Natural killer cell (primary cell): ENCODE results near the gene SNRPD3. TPM values are rescaled to one million over a fixed set of nuclear protein-coding genes. Genes with fewer than 3 reads are reported as not detected.
A peak's percentile ranks its signal among the peaks of the same experiment; 100 is the strongest.

ENCODE experiments used
- ATAC-seq, 3 donors: fragments of 150-1000 bp in 2 of 3; fragments of 200-7000 bp in 1 of 3; cut with Tn5 transposase; 1 replicate in 1 of 3; 2 replicates in 2 of 3; pipeline ENCODE4 v1.10.0; 2021; ENCODE audit warnings: mild to moderate bottlenecking in 2 of 3, moderate library complexity in 2 of 3
- DNase-seq, 2 donors: peaks; one replicate each; pipeline versions ENCODE4 v3.0.0 to v3.0.0-alpha.2; 2013 to 2021; ENCODE audit warnings: mixed read lengths in 1 of 2
- H3K27ac ChIP-seq: one replicate; pipeline ENCODE4 v1.5.1; 2013; ENCODE audit warnings: mild to moderate bottlenecking, low read length
- H3K27me3 ChIP-seq: one replicate; pipeline ENCODE4 v1.6.1; 2013; ENCODE audit warnings: low read length; ENCODE audit not compliant: control insufficient read depth, insufficient read depth
- H3K36me3 ChIP-seq: one replicate; pipeline ENCODE4 v1.6.1; 2013; ENCODE audit warnings: low read length; ENCODE audit not compliant: control insufficient read depth, insufficient read depth
- H3K4me1 ChIP-seq: one replicate; pipeline ENCODE4 v1.6.1; 2013; ENCODE audit warnings: low read length; ENCODE audit not compliant: control insufficient read depth, insufficient read depth
- H3K4me3 ChIP-seq: one replicate; pipeline ENCODE4 v1.5.1; 2013; ENCODE audit warnings: low read length
- H3K9me3 ChIP-seq: one replicate; pipeline ENCODE4 v1.6.1; 2013; ENCODE audit warnings: low read length; ENCODE audit not compliant: control insufficient read depth, insufficient read depth
- H3K27ac Mint-ChIP-seq, 2 donors: one replicate each; pipeline ENCODE4 v1.8.0; 2022; ENCODE audit warnings: mild to moderate bottlenecking in 2 of 2, mixed read lengths in 2 of 2, moderate library complexity in 1 of 2
- H3K27me3 Mint-ChIP-seq, 2 donors: one replicate each; pipeline ENCODE4 v1.8.0; 2022; ENCODE audit warnings: low read depth in 2 of 2, mixed read lengths in 2 of 2
- H3K36me3 Mint-ChIP-seq: one replicate; pipeline ENCODE4 v1.8.0; 2022; ENCODE audit warnings: mixed read lengths
- H3K4me1 Mint-ChIP-seq, 2 donors: one replicate each; pipeline ENCODE4 v1.8.0; 2022; ENCODE audit warnings: mixed read lengths in 2 of 2
- H3K4me3 Mint-ChIP-seq: one replicate; pipeline ENCODE4 v1.8.0; 2022; ENCODE audit warnings: mild to moderate bottlenecking, moderate library complexity, mixed read lengths
- H3K9me3 Mint-ChIP-seq, 2 donors: one replicate each; pipeline ENCODE4 v1.8.0; 2022; ENCODE audit warnings: mixed read lengths in 2 of 2
- WGBS: methylation state at CpG from one replicate; pipeline ENCODE4 v1.1.7; 2013; ENCODE audit warnings: missing lambda C conversion rate; ENCODE audit not compliant: insufficient coverage; 5-methylcytosine and 5-hydroxymethylcytosine counted together
- intact Hi-C: fragments of 100-400 bp; cut with micrococcal nuclease; formaldehyde crosslinking; loops from one replicate; pipeline ENCODE4 v1.14.2; 2022
- total RNA-seq, 4 donors: library from RNA; stranded (reverse); fragments of 120-200 nt in 1 of 4; gene quantifications; one replicate each; pipeline versions ENCODE4 v1.2.3 to v1.2.4, GENCODE V29; 2013 to 2022
- TF ChIP-seq, protein P1 (sequence below): fragments of 200-600 bp; IDR thresholded peaks from one replicate; pipeline ENCODE4 v1.8.0; 2022; ENCODE audit warnings: antibody characterized with exemption

Gene SNRPD3
- total RNA-seq, 3 donors from 2014 or later (not counting 1 experiment from before 2014, with no cell fraction given), result 40.9 to 44.6 (median 44.0) TPM

DNA sequence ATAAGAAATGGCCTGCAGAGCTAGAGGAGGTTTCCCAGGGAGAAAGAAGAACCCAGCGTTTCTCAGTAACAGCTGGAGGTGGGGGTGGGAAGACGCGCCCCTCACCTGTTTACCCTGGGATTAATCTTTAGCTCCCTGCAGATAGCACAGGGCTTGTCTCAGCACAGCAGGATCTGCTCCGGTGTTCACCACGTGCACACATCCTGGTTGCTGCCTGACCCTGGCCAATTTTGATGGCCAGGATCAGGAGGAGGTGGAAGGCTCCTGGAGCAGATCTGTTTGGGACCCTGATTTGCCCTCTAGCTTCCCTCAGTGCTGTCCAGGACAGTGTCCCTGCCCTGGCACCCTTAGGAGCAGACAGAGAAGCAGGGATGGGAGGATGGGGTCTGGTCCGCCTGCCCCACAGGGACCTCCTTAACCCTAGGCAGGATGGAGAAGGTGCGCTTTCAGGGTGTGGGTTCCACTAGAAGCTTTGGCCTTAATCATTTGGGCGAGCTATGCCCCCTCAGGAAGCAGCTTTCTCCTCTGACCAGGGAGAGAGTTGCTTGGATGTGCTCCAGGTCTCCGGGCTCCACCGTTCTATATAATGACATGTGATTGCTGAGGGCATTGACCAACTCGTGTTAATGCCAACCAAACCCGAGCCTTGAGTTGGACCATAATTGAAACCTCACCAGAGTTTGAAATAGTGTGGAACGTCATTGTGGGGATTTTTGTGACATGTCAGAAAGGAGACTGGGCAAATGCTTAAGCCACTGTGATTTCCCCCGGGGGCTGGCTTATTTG, 41.4 kb upstream of the SNRPD3 start:
- DNase-seq, result no peak
- intact Hi-C loops, result no loop called here
- H3K27ac Mint-ChIP-seq, result no peak overlapping the region
- TF ChIP-seq, protein P1, sequence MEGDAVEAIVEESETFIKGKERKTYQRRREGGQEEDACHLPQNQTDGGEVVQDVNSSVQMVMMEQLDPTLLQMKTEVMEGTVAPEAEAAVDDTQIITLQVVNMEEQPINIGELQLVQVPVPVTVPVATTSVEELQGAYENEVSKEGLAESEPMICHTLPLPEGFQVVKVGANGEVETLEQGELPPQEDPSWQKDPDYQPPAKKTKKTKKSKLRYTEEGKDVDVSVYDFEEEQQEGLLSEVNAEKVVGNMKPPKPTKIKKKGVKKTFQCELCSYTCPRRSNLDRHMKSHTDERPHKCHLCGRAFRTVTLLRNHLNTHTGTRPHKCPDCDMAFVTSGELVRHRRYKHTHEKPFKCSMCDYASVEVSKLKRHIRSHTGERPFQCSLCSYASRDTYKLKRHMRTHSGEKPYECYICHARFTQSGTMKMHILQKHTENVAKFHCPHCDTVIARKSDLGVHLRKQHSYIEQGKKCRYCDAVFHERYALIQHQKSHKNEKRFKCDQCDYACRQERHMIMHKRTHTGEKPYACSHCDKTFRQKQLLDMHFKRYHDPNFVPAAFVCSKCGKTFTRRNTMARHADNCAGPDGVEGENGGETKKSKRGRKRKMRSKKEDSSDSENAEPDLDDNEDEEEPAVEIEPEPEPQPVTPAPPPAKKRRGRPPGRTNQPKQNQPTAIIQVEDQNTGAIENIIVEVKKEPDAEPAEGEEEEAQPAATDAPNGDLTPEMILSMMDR, result no peak
- no peak overlapping the region for H3K4me3 Mint-ChIP-seq
- Histone ChIP-seq H3K4me3 (no peak overlapping the region), H3K4me1 (peaks cover 32% of the 10 kb centered on the region), H3K27me3 (no peaks in the 10 kb centered on the region), H3K27ac (no peak overlapping the region), H3K36me3 (no peaks in the 10 kb centered on the region), H3K9me3 (no peaks in the 10 kb centered on the region)
- 72% methylated on average over 14 of the region's 14 CpGs for WGBS
- peaks cover 29 to 42% of the 10 kb centered on the region in 2 donors for H3K4me1 Mint-ChIP-seq
- ATAC-seq, result no peak
- no peaks in the 10 kb centered on the region for H3K9me3 Mint-ChIP-seq
- H3K27me3 Mint-ChIP-seq, result no peaks in the 10 kb centered on the region
- no peaks in the 10 kb centered on the region for H3K36me3 Mint-ChIP-seq

DNA sequence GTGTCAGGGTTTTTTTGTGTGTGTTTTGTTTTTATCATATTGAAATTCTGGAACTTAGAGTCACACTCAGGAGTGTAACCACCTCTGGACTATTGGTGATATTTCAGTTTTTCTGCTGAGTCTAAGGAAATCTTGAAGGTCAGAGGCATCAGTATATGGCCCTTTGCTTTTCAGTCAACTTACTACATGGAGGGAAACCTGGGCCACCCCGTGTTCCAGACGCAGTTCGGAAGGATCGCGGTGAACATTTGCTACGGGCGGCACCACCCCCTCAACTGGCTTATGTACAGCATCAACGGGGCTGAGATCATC, 40.8 kb upstream of the SNRPD3 start:
- Mint-ChIP-seq H3K9me3 (no peaks in the 10 kb centered on the region), H3K4me1 (peaks cover 29 to 41% of the 10 kb centered on the region in 2 donors), H3K36me3 (no peaks in the 10 kb centered on the region), H3K27ac (no peak overlapping the region), H3K27me3 (no peaks in the 10 kb centered on the region), H3K4me3 (no peak overlapping the region)
- Histone ChIP-seq H3K27me3 (no peaks in the 10 kb centered on the region), H3K4me3 (no peak overlapping the region), H3K9me3 (no peaks in the 10 kb centered on the region), H3K27ac (no peak overlapping the region), H3K4me1 (peaks cover 32% of the 10 kb centered on the region), H3K36me3 (no peaks in the 10 kb centered on the region)
- TF ChIP-seq, protein P1, result no peak
- DNase-seq, result no peak
- ATAC-seq, result no peak
- intact Hi-C loops, result no loop called here
- WGBS, result 92% methylated on average over 8 of the region's 8 CpGs

DNA sequence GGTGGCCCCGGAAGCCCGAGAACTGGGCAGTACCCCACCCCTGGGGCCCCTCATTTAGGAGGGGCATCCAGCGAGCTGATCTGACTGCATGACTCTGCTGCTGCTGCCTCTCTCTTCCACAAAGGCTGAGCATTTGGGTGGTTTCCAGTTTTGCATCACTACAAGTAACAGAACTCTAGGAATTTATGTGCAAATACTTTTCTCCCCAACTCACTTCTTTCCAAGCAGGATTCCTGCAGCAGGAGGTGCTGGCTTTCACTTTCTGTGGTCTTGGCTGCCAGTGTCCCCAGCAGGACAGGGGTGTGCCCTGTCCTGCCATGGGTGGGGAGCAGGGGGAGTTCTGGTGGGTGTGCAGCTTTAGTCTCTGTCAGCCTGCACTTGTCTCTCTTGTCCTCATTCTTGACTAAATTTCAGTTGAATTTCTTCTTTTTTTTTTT, 39.5 kb upstream of the SNRPD3 start:
- peaks cover 22% of the 10 kb centered on the region for H3K4me1 ChIP-seq

More for the DNA sequence above, 39.5 kb upstream of the SNRPD3 start:
- Mint-ChIP-seq H3K9me3 (no peaks in the 10 kb centered on the region), H3K27me3 (no peaks in the 10 kb centered on the region), H3K36me3 (no peaks in the 10 kb centered on the region), H3K27ac (no peak overlapping the region), H3K4me3 (no peak overlapping the region), H3K4me1 (peaks cover 17 to 27% of the 10 kb centered on the region in 2 donors)
- TF ChIP-seq, protein P1, result no peak
- no peaks in the 10 kb centered on the region for H3K27me3 ChIP-seq
- 22% methylated on average over 3 of the region's 3 CpGs for WGBS
- H3K36me3 ChIP-seq, result no peaks in the 10 kb centered on the region
- no peak overlapping the region for H3K4me3 ChIP-seq
- no peaks in the 10 kb centered on the region for H3K9me3 ChIP-seq
- DNase-seq, result no peak
- peak; percentile 46 to 65 (median 60) for ATAC-seq
- H3K27ac ChIP-seq, result no peak overlapping the region
- intact Hi-C loops, result no loop called here
